A549 (cell line): ENCODE measurements around the gene SYTL3. TPM values are rescaled to one million over a fixed set of nuclear protein-coding genes. Genes with fewer than 3 reads are reported as not detected.

Source experiments
- ATAC-seq, 2 experiments: fragments of 200-7000 bp in 1 of 2; fragments of >200 bp in 1 of 2; cut with Nextera tagmentation in 1 of 2; cut with Tn5 transposase in 1 of 2; 3 replicates each; pipeline versions ENCODE4 v1.8.0 to v1.9.1; 2018 to 2020; ENCODE audit warnings: mild to moderate bottlenecking in 1 of 2, moderate library complexity in 1 of 2
- CTCF ChIA-PET: fragments of 300-600 bp; sonication (Branson Sonifier 250); formaldehyde crosslinking; extraction: SDS; loops from one replicate; lab custom pipeline; 2021; ENCODE audit warnings: antibody characterized with exemption, inconsistent platforms; lab: Yijun Ruan, JAX
- POLR2A ChIA-PET: fragments of 350-600 bp; formaldehyde crosslinking; extraction: SDS; loops from one replicate; lab custom pipeline; 2021; ENCODE audit warnings: antibody characterized with exemption, inconsistent platforms; lab: Yijun Ruan, JAX
- DNase-seq, 2 experiments: peaks; one replicate each; pipeline versions ENCODE4 v3.0.0 to v3.0.0-alpha.2; 2011 to 2016; ENCODE audit warnings: low read depth in 1 of 2, low spot score in 1 of 2
- FAIRE-seq: peaks from 2 replicates; lab custom pipeline; 2011; peaks lifted over from hg19 to GRCh38; lab: Jason Lieb, UNC
- H3K27ac ChIP-seq, 2 experiments: fragments of >200 bp; sonication (Bioruptor Twin); formaldehyde crosslinking; 3 replicates each; pipeline ENCODE4 v1.5.1; 2016 to 2017
- H3K4me1 ChIP-seq: fragments of >200 bp; sonication (Bioruptor Twin); formaldehyde crosslinking; 3 replicates; pipeline ENCODE4 v1.6.1; 2016
- H3K4me2 ChIP-seq: fragments of >200 bp; sonication (Bioruptor Twin); formaldehyde crosslinking; 3 replicates; pipeline ENCODE4 v1.6.1; 2016
- H3K4me3 ChIP-seq: fragments of >200 bp; sonication (Bioruptor Twin); formaldehyde crosslinking; 3 replicates; pipeline ENCODE4 v1.5.1; 2016
- H3K9me3 ChIP-seq: fragments of >200 bp; sonication (Bioruptor Twin); formaldehyde crosslinking; 3 replicates; pipeline ENCODE4 v1.6.1; 2016
- ATOH8 ChIP-seq: fragments of 250-450 bp; sonication (Bioruptor Pico); IDR thresholded peaks from 2 replicates; pipeline ENCODE4 v1.5.0; 2020; ENCODE audit warnings: low read depth, mild to moderate bottlenecking, moderate library complexity
- BHLHE40 ChIP-seq: IDR thresholded peaks from 2 replicates; pipeline ENCODE4 v1.6.1; 2012; ENCODE audit warnings: low read depth, low read length, inconsistent platforms
- CBX2 ChIP-seq: fragments of 200-600 bp; sonication (generic); IDR thresholded peaks from 2 replicates; pipeline ENCODE4 v1.6.1; 2016; ENCODE audit warnings: low read depth, mild to moderate bottlenecking, borderline replicate concordance
- ELK1 ChIP-seq: fragments of 150-350 bp; IDR thresholded peaks from 2 replicates; pipeline ENCODE4 v1.6.1; 2014; ENCODE audit warnings: low read depth, mild to moderate bottlenecking, low read length
- EP300 ChIP-seq, 2 experiments: fragments of >200 bp; sonication (Bioruptor Twin); formaldehyde crosslinking; IDR thresholded peaks; 2 replicates in 1 of 2; 3 replicates in 1 of 2; pipeline ENCODE4 v1.6.1; 2016 to 2017
- HDAC2 ChIP-seq: fragments of 200-600 bp; sonication (generic); IDR thresholded peaks from 2 replicates; pipeline ENCODE4 v1.6.1; 2016
- HEYL ChIP-seq: fragments of 250-450 bp; sonication (Bioruptor Pico); IDR thresholded peaks from 2 replicates; pipeline ENCODE4 v1.8.0; 2021; ENCODE audit warnings: mild to moderate bottlenecking, moderate library complexity
- NFE2L2 ChIP-seq: fragments of 150-350 bp; conservative IDR thresholded peaks from 2 replicates; pipeline ENCODE4 v1.6.1; 2014; ENCODE audit warnings: low read length
- PBX3 ChIP-seq: IDR thresholded peaks from 2 replicates; pipeline ENCODE4 v1.6.1; 2012
- POLR2AphosphoS2 ChIP-seq: conservative IDR thresholded peaks from 2 replicates; pipeline ENCODE4 v1.6.1; 2012; ENCODE audit warnings: low read length, improper control_type of control experiment, inconsistent platforms
- RFX5 ChIP-seq: fragments of 450-650 bp; IDR thresholded peaks from 2 replicates; pipeline ENCODE4 v1.7.1; 2014; ENCODE audit warnings: antibody characterized with exemption, mild to moderate bottlenecking, moderate library complexity
- RNF2 ChIP-seq: fragments of 200-600 bp; sonication (generic); IDR thresholded peaks from 2 replicates; pipeline ENCODE4 v1.6.1; 2016; ENCODE audit warnings: low read depth, mild to moderate bottlenecking, antibody characterized with exemption, moderate library complexity, borderline replicate concordance
- ZSCAN20 ChIP-seq: fragments of 250-450 bp; sonication (Bioruptor Pico); IDR thresholded peaks from 2 replicates; pipeline ENCODE4 v1.8.0; 2022; ENCODE audit warnings: mild to moderate bottlenecking, moderate library complexity
- WGBS: methylation state at CpG from one replicate; pipeline ENCODE4 v1.1.6; 2017; ENCODE audit errors: missing lambda C conversion rate; 5-methylcytosine and 5-hydroxymethylcytosine counted together
- polyA plus RNA-seq, 4 experiments: library from polyadenylated mRNA; depleted of rRNA in 3 of 4; stranded (reverse); fragments of >200 nt; fragmentation: RNase III in 1 of 4; extraction: RNeasy Plus Mini Kit Qiagen cat#74134 plus additional on column Dnase treatment in 1 of 4; gene quantifications; 2 replicates in 3 of 4; 3 replicates in 1 of 4; pipeline ENCODE4 v1.2.3, GENCODE V29; 2011 to 2017
- TF ChIP-seq, protein P1 (sequence below): IDR thresholded peaks from 2 replicates; pipeline ENCODE4 v1.6.1; 2012
- TF ChIP-seq, protein P2 (sequence below): fragments of >200 bp; sonication (Bioruptor Twin); formaldehyde crosslinking; IDR thresholded peaks from 3 replicates; pipeline ENCODE4 v1.5.1; 2016
- TF ChIP-seq, protein P3 (sequence below): fragments of 200-600 bp; sonication (generic); IDR thresholded peaks from 2 replicates; pipeline ENCODE4 v1.6.1; 2016; ENCODE audit warnings: antibody characterized with exemption, mild to moderate bottlenecking, moderate library complexity

SYTL3 gene
- polyA plus RNA-seq, 2 of the 4 experiments (the other 2 are of a cell fraction): 0.63 to 0.89 TPM

- TF ChIP-seq ATOH8 (CRISPR knock-in tag): no peak
Observed at GRCh38 chr6:158770533-158771330, 120.9 kb downstream of the SYTL3 start (continued).

DNA sequence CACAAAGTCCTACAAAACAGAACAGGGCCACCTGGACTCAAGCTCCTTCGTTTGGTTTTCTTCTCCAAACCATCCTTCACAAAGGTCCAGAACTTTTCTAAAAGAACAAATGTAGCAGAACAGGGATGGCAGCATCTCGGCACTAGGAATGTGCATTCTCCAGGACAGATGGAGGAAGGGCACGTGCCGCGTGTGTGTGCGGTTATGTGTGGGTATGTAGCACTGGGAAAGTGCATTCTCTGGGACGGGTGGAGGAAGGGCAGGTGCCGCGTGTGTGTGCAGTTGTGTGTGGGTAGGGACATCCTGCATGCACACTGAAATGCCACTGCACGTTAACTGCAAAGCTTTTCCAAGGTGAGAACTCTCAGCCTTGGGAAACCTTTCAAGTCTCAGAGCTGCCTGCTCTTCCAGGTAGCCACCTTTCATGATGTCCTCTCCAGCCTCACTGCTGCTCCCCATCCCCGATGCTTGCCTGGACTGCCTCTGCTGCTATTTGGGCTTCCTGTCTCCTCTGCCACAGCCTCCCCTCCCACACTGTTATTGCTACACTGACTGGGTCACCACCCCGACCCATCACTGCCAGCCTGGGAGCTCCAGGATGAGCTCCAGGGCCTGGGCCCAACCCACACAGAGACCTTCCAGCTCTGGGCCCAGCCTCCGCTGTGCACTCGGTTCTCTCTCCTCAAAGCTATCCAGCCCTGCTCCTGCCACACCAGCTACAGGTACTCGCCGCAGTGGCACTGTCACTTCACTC is 121.7 kb downstream of the SYTL3 start:
- H3K27ac ChIP-seq: no peak overlapping the region
- 87% methylated on average over 16 of the region's 16 CpGs for WGBS
- POLR2A ChIA-PET: no interaction called here

GRCh38 chr6:158772172-158772571 is 122.3 kb downstream of the SYTL3 start:
- ChIA-PET CTCF (interaction anchor here (0.9 to 1.5 kb wide), 5 partner anchors 54 to 551 kb away, joined by 3 to 5 read pairs (median 3); no protein-coding TSS in a partner anchor), POLR2A (no interaction called here)
- DNase-seq: no peak
- no peak overlapping the region for H3K4me2 ChIP-seq
- H3K9me3 ChIP-seq: no peaks in the 10 kb centered on the region
- ATAC-seq: no peak
- WGBS: 92% methylated on average over 4 of the region's 11 CpGs
- no peak overlapping the region for H3K27ac ChIP-seq
- no peak overlapping the region for H3K4me3 ChIP-seq
- FAIRE-seq: no peak
- H3K4me1 ChIP-seq: peaks cover 3% of the 10 kb centered on the region; the same call in 1 of the 3 replicates
- TF ChIP-seq RNF2 (no peak), EP300 (IDR thresholded peaks at IDR 0.05) (no peak), BHLHE40 (no peak), RFX5 (no peak), ZSCAN20 (CRISPR knock-in tag) (no peak), ELK1 (no peak), HEYL (CRISPR knock-in tag) (no peak), NFE2L2 (no peak), PBX3 (no peak), CBX2 (no peak), HDAC2 (no peak)
- TF ChIP-seq, protein P1, sequence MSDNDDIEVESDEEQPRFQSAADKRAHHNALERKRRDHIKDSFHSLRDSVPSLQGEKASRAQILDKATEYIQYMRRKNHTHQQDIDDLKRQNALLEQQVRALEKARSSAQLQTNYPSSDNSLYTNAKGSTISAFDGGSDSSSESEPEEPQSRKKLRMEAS: no peak
- TF ChIP-seq, protein P2, sequence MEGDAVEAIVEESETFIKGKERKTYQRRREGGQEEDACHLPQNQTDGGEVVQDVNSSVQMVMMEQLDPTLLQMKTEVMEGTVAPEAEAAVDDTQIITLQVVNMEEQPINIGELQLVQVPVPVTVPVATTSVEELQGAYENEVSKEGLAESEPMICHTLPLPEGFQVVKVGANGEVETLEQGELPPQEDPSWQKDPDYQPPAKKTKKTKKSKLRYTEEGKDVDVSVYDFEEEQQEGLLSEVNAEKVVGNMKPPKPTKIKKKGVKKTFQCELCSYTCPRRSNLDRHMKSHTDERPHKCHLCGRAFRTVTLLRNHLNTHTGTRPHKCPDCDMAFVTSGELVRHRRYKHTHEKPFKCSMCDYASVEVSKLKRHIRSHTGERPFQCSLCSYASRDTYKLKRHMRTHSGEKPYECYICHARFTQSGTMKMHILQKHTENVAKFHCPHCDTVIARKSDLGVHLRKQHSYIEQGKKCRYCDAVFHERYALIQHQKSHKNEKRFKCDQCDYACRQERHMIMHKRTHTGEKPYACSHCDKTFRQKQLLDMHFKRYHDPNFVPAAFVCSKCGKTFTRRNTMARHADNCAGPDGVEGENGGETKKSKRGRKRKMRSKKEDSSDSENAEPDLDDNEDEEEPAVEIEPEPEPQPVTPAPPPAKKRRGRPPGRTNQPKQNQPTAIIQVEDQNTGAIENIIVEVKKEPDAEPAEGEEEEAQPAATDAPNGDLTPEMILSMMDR: no peak
- TF ChIP-seq, protein P3, sequence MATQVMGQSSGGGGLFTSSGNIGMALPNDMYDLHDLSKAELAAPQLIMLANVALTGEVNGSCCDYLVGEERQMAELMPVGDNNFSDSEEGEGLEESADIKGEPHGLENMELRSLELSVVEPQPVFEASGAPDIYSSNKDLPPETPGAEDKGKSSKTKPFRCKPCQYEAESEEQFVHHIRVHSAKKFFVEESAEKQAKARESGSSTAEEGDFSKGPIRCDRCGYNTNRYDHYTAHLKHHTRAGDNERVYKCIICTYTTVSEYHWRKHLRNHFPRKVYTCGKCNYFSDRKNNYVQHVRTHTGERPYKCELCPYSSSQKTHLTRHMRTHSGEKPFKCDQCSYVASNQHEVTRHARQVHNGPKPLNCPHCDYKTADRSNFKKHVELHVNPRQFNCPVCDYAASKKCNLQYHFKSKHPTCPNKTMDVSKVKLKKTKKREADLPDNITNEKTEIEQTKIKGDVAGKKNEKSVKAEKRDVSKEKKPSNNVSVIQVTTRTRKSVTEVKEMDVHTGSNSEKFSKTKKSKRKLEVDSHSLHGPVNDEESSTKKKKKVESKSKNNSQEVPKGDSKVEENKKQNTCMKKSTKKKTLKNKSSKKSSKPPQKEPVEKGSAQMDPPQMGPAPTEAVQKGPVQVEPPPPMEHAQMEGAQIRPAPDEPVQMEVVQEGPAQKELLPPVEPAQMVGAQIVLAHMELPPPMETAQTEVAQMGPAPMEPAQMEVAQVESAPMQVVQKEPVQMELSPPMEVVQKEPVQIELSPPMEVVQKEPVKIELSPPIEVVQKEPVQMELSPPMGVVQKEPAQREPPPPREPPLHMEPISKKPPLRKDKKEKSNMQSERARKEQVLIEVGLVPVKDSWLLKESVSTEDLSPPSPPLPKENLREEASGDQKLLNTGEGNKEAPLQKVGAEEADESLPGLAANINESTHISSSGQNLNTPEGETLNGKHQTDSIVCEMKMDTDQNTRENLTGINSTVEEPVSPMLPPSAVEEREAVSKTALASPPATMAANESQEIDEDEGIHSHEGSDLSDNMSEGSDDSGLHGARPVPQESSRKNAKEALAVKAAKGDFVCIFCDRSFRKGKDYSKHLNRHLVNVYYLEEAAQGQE: no peak

More for the DNA sequence above, 121.7 kb downstream of the SYTL3 start:
- no peak for FAIRE-seq
- no peak for DNase-seq
- Histone ChIP-seq H3K4me3 (no peak overlapping the region), H3K9me3 (no peaks in the 10 kb centered on the region), H3K4me1 (peaks cover 3% of the 10 kb centered on the region; the same call in 1 of the 3 replicates), H3K4me2 (no peak overlapping the region)
- ATAC-seq: peak in 1 of 2 experiments; percentile 5; a peak in 1 of 6 replicates
- TF ChIP-seq POLR2AphosphoS2: peak; percentile 54; the same call in 1 of the 2 replicates
- TF ChIP-seq, protein P2: no peak
- CTCF ChIA-PET: interaction anchor here (0.9 to 1.6 kb wide), 5 partner anchors 49 to 550 kb away, joined by 3 to 5 read pairs (median 3); no protein-coding TSS in a partner anchor
